SK-N-SH (cell line): ENCODE results near the gene RBM19. TPM values are rescaled to one million over a fixed set of nuclear protein-coding genes. Genes with fewer than 3 reads are reported as not detected.

ENCODE experiments used
- CTCF ChIA-PET: fragments of 300-600, 350-600 bp; formaldehyde crosslinking; extraction: SDS; loops from one replicate; lab custom pipeline; 2021; lab: Yijun Ruan, JAX
- POLR2A ChIA-PET: fragments of 350-600 bp; sonication (Branson Sonifier 250); formaldehyde crosslinking; extraction: SDS; loops from one replicate; lab custom pipeline; 2020; ENCODE audit warnings: antibody characterized with exemption, inconsistent platforms; lab: Yijun Ruan, JAX
- DNase-seq: peaks from one replicate; pipeline ENCODE4 v3.0.0; 2012
- H2AFZ ChIP-seq: fragments of 200-600 bp; sonication (generic); 2 replicates; pipeline ENCODE4 v1.8.1; 2016; ENCODE audit warnings: antibody characterized with exemption, mild to moderate bottlenecking, low read depth
- H3F3A ChIP-seq: fragments of 200-600 bp; sonication (generic); replicated peaks from 2 replicates; pipeline ENCODE3; 2016; ENCODE audit warnings: antibody characterized with exemption, mild to moderate bottlenecking; ENCODE audit not compliant: insufficient read depth
- H3K27ac ChIP-seq, 2 experiments: fragments of 200-500 bp in 1 of 2; fragments of 200-600 bp in 1 of 2; sonication (Bioruptor generic) in 1 of 2; sonication (generic), shearing (Covaris generic) in 1 of 2; 2 replicates each; pipeline versions ENCODE4 v1.5.1 to v1.6.1; 2014 to 2016; ENCODE audit warnings: low read depth in 2 of 2, inconsistent platforms in 1 of 2, low read length in 1 of 2, mild to moderate bottlenecking in 1 of 2, mixed read lengths in 1 of 2
- H3K27me3 ChIP-seq: fragments of 200-600 bp; sonication (generic), shearing (Covaris generic); 2 replicates; pipeline ENCODE4 v1.6.1; 2016; ENCODE audit warnings: mixed run types; ENCODE audit not compliant: insufficient read depth
- H3K36me3 ChIP-seq, 2 experiments: fragments of 200-500 bp in 1 of 2; fragments of 200-600 bp in 1 of 2; sonication (Bioruptor generic) in 1 of 2; sonication (generic) in 1 of 2; replicated peaks in 1 of 2; 2 replicates each; pipeline versions ENCODE3 to v1.5.1; 2014 to 2016; ENCODE audit warnings: low read length in 1 of 2, mild to moderate bottlenecking in 1 of 2; ENCODE audit not compliant: insufficient read depth in 2 of 2, control insufficient read depth in 1 of 2
- H3K4me1 ChIP-seq, 2 experiments: fragments of 200-500 bp in 1 of 2; fragments of 200-600 bp in 1 of 2; sonication (Bioruptor generic) in 1 of 2; sonication (generic), shearing (Covaris generic) in 1 of 2; 2 replicates each; pipeline versions ENCODE4 v1.5.1 to v1.6.1; 2014 to 2016; ENCODE audit warnings: low read depth in 1 of 2, low read length in 1 of 2, mixed run types in 1 of 2; ENCODE audit not compliant: insufficient read depth in 2 of 2, control insufficient read depth in 1 of 2
- H3K4me2 ChIP-seq: fragments of 200-600 bp; sonication (generic), shearing (Covaris generic); 2 replicates; pipeline ENCODE4 v1.6.1; 2017; ENCODE audit warnings: mixed run types
- H3K4me3 ChIP-seq, 2 experiments: fragments of 200-500 bp in 1 of 2; fragments of 200-600 bp in 1 of 2; sonication (Bioruptor generic) in 1 of 2; sonication (generic), shearing (Covaris generic) in 1 of 2; 2 replicates each; pipeline versions ENCODE4 v1.5.1 to v1.8.1; 2014 to 2016; ENCODE audit warnings: low read depth in 2 of 2, inconsistent platforms in 1 of 2, low read length in 1 of 2, mild to moderate bottlenecking in 1 of 2, mixed read lengths in 1 of 2, moderate library complexity in 1 of 2
- H3K79me2 ChIP-seq: fragments of 200-600 bp; sonication (generic); 2 replicates; pipeline ENCODE4 v1.8.1; 2017; ENCODE audit warnings: mild to moderate bottlenecking; ENCODE audit not compliant: insufficient read depth
- H3K9ac ChIP-seq: fragments of 200-600 bp; sonication (generic); 2 replicates; pipeline ENCODE4 v1.6.1; 2017; ENCODE audit warnings: mixed run types
- H3K9me2 ChIP-seq: fragments of 200-600 bp; sonication (generic); 2 replicates; pipeline ENCODE4 v1.6.1; 2017; ENCODE audit warnings: mixed run types
- H3K9me3 ChIP-seq: fragments of 200-600 bp; sonication (generic); 2 replicates; pipeline ENCODE4 v1.6.1; 2017; ENCODE audit warnings: mixed run types, mild to moderate bottlenecking, moderate library complexity
- H4K20me1 ChIP-seq: fragments of 200-600 bp; sonication (generic); 2 replicates; pipeline ENCODE4 v1.6.1; 2017; ENCODE audit warnings: mild to moderate bottlenecking, mixed run types; ENCODE audit not compliant: insufficient read depth
- EP300 ChIP-seq, 2 experiments: IDR thresholded peaks; 2 replicates each; pipeline versions ENCODE4 v1.4.0 to v1.6.1; 2012; ENCODE audit warnings: borderline replicate concordance in 1 of 2, low read depth in 1 of 2, low read length in 1 of 2
- MEF2A ChIP-seq: IDR thresholded peaks from 2 replicates; pipeline ENCODE4 v1.4.0; 2012; ENCODE audit warnings: low read depth, borderline replicate concordance
- RAD21 ChIP-seq: IDR thresholded peaks from 2 replicates; pipeline ENCODE4 v1.6.1; 2012; ENCODE audit warnings: mild to moderate bottlenecking, low read length
- RCOR1 ChIP-seq: fragments of 150-350 bp; IDR thresholded peaks from 2 replicates; pipeline ENCODE4 v1.6.1; 2017; ENCODE audit warnings: antibody characterized with exemption, low read length
- SIN3A ChIP-seq: IDR thresholded peaks from 2 replicates; pipeline ENCODE4 v1.6.1; 2012; ENCODE audit warnings: low read depth, mild to moderate bottlenecking, low read length, moderate library complexity, borderline replicate concordance
- SMC3 ChIP-seq: IDR thresholded peaks from 2 replicates; pipeline ENCODE4 v1.6.1; 2012; ENCODE audit warnings: low read depth, low read length, improper control_type of control experiment
- TCF12 ChIP-seq: IDR thresholded peaks from 2 replicates; pipeline ENCODE4 v1.4.0; 2012
- YY1 ChIP-seq: IDR thresholded peaks from 2 replicates; pipeline ENCODE4 v1.4.0; 2012; ENCODE audit warnings: low read depth, mild to moderate bottlenecking
- WGBS: methylation state at CpG from one replicate; pipeline ENCODE4 v1.1.6; 2017; ENCODE audit warnings: low lambda C conversion rate; 5-methylcytosine and 5-hydroxymethylcytosine counted together
- polyA plus RNA-seq, 3 experiments: library from polyadenylated mRNA; depleted of rRNA; stranded (reverse); fragments of >200 nt; gene quantifications; 2 replicates each; pipeline ENCODE4 v1.2.3, GENCODE V29; 2012

The RBM19 gene
- polyA plus RNA-seq, 1 of the 3 experiments (the other 2 are of a cell fraction): 16.6 TPM

DNA sequence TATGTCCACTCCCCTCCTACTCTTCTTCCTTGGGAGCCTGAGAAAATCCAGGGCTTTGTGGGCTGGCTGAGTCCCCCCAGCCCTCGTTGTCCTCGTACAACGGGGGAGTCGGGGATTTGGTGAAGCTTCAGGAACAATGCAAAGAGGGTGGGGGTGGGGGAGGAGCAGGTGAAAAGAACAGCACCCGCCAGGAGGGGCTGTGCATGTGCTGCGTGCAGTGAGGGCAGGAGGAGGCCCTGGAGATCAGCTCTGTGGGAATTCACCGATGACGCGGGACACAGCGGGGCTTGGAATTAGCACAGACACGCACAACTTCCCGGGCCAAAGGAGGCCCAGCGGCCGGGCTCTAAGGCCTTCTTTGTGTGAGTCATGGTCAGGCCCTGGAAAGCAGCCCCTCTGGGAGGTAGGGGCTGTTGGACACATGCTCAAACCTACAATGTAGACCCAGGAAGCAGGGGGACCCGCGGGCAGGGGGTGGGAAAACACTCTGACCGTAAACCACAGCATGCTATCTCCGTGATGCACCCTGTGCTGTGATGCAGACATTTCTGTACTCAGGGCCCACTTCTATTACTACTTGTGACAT is 32.8 kb downstream of the RBM19 start:
- H3K4me1 ChIP-seq: no peaks in the 10 kb centered on the region
- H3K9me2 ChIP-seq: no peaks in the 10 kb centered on the region
- peaks cover 5 to 41% of the 10 kb centered on the region in 2 experiments for H3K36me3 ChIP-seq
- DNase-seq: no peak
- WGBS: 90% methylated on average over 17 of the region's 18 CpGs
- H2AFZ ChIP-seq: no peak overlapping the region
- no peak overlapping the region for H3K27ac ChIP-seq
- ChIA-PET CTCF (interaction anchor here (0.7 kb wide), 1 partner anchor 21 kb away, joined by 3 read pairs; no protein-coding TSS in a partner anchor), POLR2A (no interaction called here)
- H3F3A ChIP-seq: no peaks in the 10 kb centered on the region
- no peaks in the 10 kb centered on the region for H3K27me3 ChIP-seq
- TF ChIP-seq EP300 (IDR thresholded peaks at IDR 0.05; ENCODE audit: borderline replicate concordance in 1 of 2, low read depth in 1 of 2, low read length in 1 of 2): no peak
- H3K4me2 ChIP-seq: no peak overlapping the region
- no peaks in the 10 kb centered on the region for H3K9me3 ChIP-seq
- H3K79me2 ChIP-seq: no peaks in the 10 kb centered on the region
- H3K4me3 ChIP-seq: no peak overlapping the region
- no peak overlapping the region for H3K9ac ChIP-seq
- no peaks in the 10 kb centered on the region for H4K20me1 ChIP-seq

DNA sequence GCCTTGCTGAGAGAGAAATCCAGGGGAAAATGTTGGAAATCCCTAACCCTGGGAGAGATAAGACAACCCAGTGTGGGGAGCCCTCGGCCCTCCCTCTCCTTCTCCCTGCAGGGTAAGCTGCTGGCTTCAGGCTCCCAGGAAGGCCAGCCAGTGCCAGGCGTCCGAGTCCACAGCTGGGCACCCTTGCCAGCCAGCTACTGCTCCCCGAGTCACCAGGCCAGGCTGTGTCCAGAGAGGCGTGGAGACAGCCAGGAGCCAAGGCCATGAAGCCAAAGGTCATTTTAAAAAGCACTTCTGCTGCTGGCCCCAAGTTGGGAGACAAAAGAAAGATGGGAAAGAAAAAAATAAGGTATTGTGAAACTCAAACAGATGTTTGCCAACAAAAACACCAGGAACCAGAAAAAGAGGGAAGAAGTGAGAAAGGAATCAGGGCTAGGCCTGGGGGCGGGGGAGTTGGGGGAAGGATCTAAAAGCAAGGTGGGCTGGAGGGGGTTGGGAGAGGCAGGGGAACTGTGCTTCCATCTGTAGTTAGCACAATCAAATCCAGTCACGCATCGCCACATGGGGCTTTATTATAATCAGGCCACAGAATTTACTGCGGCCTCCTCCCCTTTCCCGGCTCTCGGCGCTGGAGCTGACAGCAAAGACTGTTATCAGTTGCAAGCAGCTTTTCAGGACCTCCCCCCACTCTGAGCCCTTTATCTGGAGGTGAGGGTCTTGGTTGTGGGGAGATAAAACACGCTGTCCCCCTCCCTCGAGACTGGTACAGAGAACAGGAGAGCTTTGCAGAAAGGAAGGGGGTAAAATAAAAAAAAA is 33.5 kb downstream of the RBM19 start:
- H3K27ac ChIP-seq: no peak overlapping the region
- no peaks in the 10 kb centered on the region for H4K20me1 ChIP-seq
- no peak overlapping the region for H2AFZ ChIP-seq
- no peak for TF ChIP-seq MEF2A
- TF ChIP-seq, all 33 proteins: peak for 0
- Histone ChIP-seq H3K9me2 (no peaks in the 10 kb centered on the region), H3K79me2 (no peaks in the 10 kb centered on the region), H3K4me3 (no peak overlapping the region), H3K27me3 (no peaks in the 10 kb centered on the region), H3K36me3 (peaks cover 5 to 36% of the 10 kb centered on the region in 2 experiments), H3F3A (no peaks in the 10 kb centered on the region), H3K4me2 (no peak overlapping the region), H3K9ac (no peak overlapping the region), H3K4me1 (no peaks in the 10 kb centered on the region), H3K9me3 (no peaks in the 10 kb centered on the region)
- CTCF ChIA-PET: no interaction called here
- no peak for DNase-seq
- WGBS: 92% methylated on average over 11 of the region's 14 CpGs
- POLR2A ChIA-PET: interaction anchor here (0.7 kb wide), 1 partner anchor 18 kb away, joined by 3 read pairs; no protein-coding TSS in a partner anchor

GRCh38 chr12:113931517-113931916 is 34.6 kb downstream of the RBM19 start:
- no peaks in the 10 kb centered on the region for H3K4me1 ChIP-seq
- H3K4me3 ChIP-seq: no peak overlapping the region
- no peak for TF ChIP-seq SIN3A
- TF ChIP-seq RCOR1: no peak
- no peak for TF ChIP-seq RAD21
- TF ChIP-seq YY1: no peak
- no peak for TF ChIP-seq TCF12
- no peak for TF ChIP-seq SMC3
- H3K27me3 ChIP-seq: no peaks in the 10 kb centered on the region
- no peak for DNase-seq
- ChIA-PET CTCF (interaction anchor here (0.5 to 0.9 kb wide), 2 partner anchors 19 to 156 kb away, joined by 3 to 4 read pairs; no protein-coding TSS in a partner anchor), POLR2A (no interaction called here)
- H3K27ac ChIP-seq: no peak overlapping the region
- no peaks in the 10 kb centered on the region for H4K20me1 ChIP-seq
- H3K9me3 ChIP-seq: no peaks in the 10 kb centered on the region
- H3F3A ChIP-seq: no peaks in the 10 kb centered on the region
- no peaks in the 10 kb centered on the region for H3K9me2 ChIP-seq
- H3K9ac ChIP-seq: no peak overlapping the region
- H3K36me3 ChIP-seq: peaks cover under 1 to 36% of the 10 kb centered on the region in 2 experiments
- 96% methylated on average over 6 of the region's 6 CpGs for WGBS
- no peaks in the 10 kb centered on the region for H3K79me2 ChIP-seq
- no peak overlapping the region for H3K4me2 ChIP-seq
- no peak overlapping the region for H2AFZ ChIP-seq
